H1 (cell line): ENCODE data around the gene MVK. TPM values are rescaled to one million over a fixed set of nuclear protein-coding genes. Genes with fewer than 3 reads are reported as not detected.

Experiments used
- EZH2 ChIP-seq: fragments of 200-600 bp; sonication (generic); IDR thresholded peaks from 2 replicates; pipeline ENCODE4 v1.7.1; 2012; ENCODE audit warnings: low read depth, mild to moderate bottlenecking, moderate library complexity, low read length, inconsistent platforms; ENCODE audit not compliant: severe bottlenecking
- PHF8 ChIP-seq: fragments of 200-600 bp; sonication (generic); conservative IDR thresholded peaks from 2 replicates; pipeline ENCODE4 v1.7.1; 2012; ENCODE audit warnings: low read depth, mild to moderate bottlenecking, inconsistent platforms, low read length, moderate library complexity
- POLR2AphosphoS5 ChIP-seq: IDR thresholded peaks from 2 replicates; pipeline ENCODE4 v1.6.1; 2011; ENCODE audit warnings: low read depth, low read length
- polyA plus RNA-seq, 7 experiments: library from polyadenylated mRNA; depleted of rRNA in 3 of 7; stranded (reverse) in 5 of 7; unstranded in 2 of 7; fragments of >200 nt in 5 of 7; fragments of 200-250 nt in 2 of 7; gene quantifications; 1 replicate in 5 of 7; 2 replicates in 1 of 7; 4 replicates in 1 of 7; pipeline versions ENCODE4 v1.2.1 to v1.2.3, GENCODE V29; 2011 to 2013; ENCODE audit warnings: missing spikeins in 2 of 7, mixed read lengths in 2 of 7
- total RNA-seq: library from RNA; stranded (reverse); fragmentation: NEBNext Ultra II Directional; extraction: Animal tissue kit (Norgen Biotek cat#: 25700); gene quantifications from 2 replicates; pipeline ENCODE4 v1.2.1, GENCODE V29; 2021
- TF ChIP-seq, protein P1 (sequence below), 3 experiments: IDR thresholded peaks; 1 replicate in 2 of 3; 2 replicates in 1 of 3; pipeline versions ENCODE4 v1.5.1 to v1.6.1; 2011; ENCODE audit warnings: low read length in 3 of 3, mild to moderate bottlenecking in 3 of 3, inconsistent platforms in 2 of 3, low read depth in 1 of 3, moderate library complexity in 1 of 3; ENCODE audit not compliant: insufficient read depth in 1 of 3; ENCODE audit errors: control extremely low read depth in 1 of 3

The MVK gene
- total and polyA plus RNA-seq, 2 of the 8 experiments (the other 6 are each of a cell fraction or from before 2014, with no cell fraction given), result 15.7 to 20.9 TPM

GRCh38 chr12:109560867-109561710 lies 12.5 kb upstream of the MVK start (continued):
- no peak for TF ChIP-seq EZH2
- TF ChIP-seq, protein P1, sequence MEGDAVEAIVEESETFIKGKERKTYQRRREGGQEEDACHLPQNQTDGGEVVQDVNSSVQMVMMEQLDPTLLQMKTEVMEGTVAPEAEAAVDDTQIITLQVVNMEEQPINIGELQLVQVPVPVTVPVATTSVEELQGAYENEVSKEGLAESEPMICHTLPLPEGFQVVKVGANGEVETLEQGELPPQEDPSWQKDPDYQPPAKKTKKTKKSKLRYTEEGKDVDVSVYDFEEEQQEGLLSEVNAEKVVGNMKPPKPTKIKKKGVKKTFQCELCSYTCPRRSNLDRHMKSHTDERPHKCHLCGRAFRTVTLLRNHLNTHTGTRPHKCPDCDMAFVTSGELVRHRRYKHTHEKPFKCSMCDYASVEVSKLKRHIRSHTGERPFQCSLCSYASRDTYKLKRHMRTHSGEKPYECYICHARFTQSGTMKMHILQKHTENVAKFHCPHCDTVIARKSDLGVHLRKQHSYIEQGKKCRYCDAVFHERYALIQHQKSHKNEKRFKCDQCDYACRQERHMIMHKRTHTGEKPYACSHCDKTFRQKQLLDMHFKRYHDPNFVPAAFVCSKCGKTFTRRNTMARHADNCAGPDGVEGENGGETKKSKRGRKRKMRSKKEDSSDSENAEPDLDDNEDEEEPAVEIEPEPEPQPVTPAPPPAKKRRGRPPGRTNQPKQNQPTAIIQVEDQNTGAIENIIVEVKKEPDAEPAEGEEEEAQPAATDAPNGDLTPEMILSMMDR (IDR thresholded peaks at IDR 0.05; ENCODE audit: control extremely low read depth in 1 of 3, insufficient read depth in 1 of 3, low read depth in 1 of 3, low read length in 3 of 3), result no peak
- no peak for TF ChIP-seq PHF8
- no peak for TF ChIP-seq POLR2AphosphoS5
